Measurements from ENCODE around the gene D2HGDH. TPM values are rescaled to one million over a fixed set of nuclear protein-coding genes. Genes with fewer than 3 reads are reported as not detected.
A peak's percentile ranks its signal among the peaks of the same experiment; 100 is the strongest.

The D2HGDH gene
- total and polyA plus RNA-seq, 2 of the 13 experiments (the other 11 are each of a cell fraction or from before 2014, with no cell fraction given): 19.2 to 20.3 TPM

DNA sequence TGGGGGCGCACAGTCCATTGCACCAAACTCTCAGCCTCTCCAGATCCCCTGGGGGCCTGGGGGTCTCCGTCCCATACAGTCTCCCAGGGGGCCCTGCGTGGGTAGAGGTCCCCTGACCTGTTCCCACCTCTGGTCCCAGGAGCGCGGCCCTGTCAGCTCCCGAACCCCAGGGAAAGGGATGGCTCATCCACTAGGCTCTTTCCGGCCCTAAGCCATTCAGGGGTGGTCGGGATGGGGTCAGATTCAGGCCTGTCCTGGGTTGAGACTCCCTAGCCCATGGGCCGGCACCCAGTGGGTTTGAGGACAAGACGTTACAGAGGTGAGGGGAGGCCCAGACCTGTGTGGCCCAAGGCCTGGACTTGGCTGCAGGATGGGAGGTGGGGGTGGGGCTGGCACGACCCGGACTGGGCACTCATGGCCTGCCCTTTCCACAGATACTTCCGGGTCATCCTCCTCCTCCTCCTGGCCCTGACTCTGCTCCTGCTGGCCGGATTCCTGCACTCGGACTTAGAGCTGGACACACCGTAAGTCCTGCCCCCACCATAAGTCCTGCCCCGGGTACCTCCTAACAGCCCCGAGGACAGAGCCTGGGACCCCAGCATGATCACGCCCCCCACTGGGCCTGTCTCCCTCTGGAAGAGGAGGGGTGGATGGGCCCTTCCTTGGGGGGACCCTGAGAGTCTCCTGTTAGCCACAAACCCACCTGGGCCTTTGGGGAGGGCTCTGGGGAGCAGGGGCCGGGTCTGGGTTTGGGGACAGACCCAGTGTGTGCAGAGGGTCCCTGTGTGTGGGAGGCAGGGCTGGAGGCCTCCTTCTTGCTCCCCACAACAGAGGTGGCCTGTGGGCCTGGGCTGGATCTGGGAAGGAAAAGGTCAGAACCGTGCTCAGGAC, 64.4 kb downstream of the D2HGDH start (continued):
- no peak for TF ChIP-seq KLF12 (CRISPR knock-in tag; IDR thresholded peaks at IDR 0.05; ENCODE audit: borderline replicate concordance)
- 0 out of 2 replicates have a peak, but pooled peaks have one; percentile 61 for TF ChIP-seq KDM5B (CRISPR knock-in tag; IDR thresholded peaks at IDR 0.05; ENCODE audit: borderline replicate concordance)
- TF ChIP-seq, protein P1, sequence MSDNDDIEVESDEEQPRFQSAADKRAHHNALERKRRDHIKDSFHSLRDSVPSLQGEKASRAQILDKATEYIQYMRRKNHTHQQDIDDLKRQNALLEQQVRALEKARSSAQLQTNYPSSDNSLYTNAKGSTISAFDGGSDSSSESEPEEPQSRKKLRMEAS (IDR thresholded peaks at IDR 0.05): peak; percentile 54; the same call in 1 of the 2 replicates
- TF ChIP-seq, protein P2, sequence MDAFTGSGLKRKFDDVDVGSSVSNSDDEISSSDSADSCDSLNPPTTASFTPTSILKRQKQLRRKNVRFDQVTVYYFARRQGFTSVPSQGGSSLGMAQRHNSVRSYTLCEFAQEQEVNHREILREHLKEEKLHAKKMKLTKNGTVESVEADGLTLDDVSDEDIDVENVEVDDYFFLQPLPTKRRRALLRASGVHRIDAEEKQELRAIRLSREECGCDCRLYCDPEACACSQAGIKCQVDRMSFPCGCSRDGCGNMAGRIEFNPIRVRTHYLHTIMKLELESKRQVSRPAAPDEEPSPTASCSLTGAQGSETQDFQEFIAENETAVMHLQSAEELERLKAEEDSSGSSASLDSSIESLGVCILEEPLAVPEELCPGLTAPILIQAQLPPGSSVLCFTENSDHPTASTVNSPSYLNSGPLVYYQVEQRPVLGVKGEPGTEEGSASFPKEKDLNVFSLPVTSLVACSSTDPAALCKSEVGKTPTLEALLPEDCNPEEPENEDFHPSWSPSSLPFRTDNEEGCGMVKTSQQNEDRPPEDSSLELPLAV (CRISPR knock-in tag; conservative IDR thresholded peaks at IDR 0.05; ENCODE audit: low read depth): no peak
- TF ChIP-seq ASH2L (IDR thresholded peaks at IDR 0.05; ENCODE audit: insufficient read length, low read depth, low read length): no peak
- TF ChIP-seq, protein P3, sequence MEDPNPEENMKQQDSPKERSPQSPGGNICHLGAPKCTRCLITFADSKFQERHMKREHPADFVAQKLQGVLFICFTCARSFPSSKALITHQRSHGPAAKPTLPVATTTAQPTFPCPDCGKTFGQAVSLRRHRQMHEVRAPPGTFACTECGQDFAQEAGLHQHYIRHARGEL (CRISPR knock-in tag; IDR thresholded peaks at IDR 0.05): no peak
- TF ChIP-seq NFIC (IDR thresholded peaks at IDR 0.05; ENCODE audit: low read length): no peak
- TF ChIP-seq ZNF672 (CRISPR knock-in tag; IDR thresholded peaks at IDR 0.05): no peak
- TF ChIP-seq ZBTB4 (CRISPR knock-in tag; IDR thresholded peaks at IDR 0.05; ENCODE audit: borderline replicate concordance): 0 out of 2 replicates have a peak, but pooled peaks have one; percentile 11

All from HepG2 (cell line).